Adrenal gland (tissue), 12 donors: Measurements from ENCODE around the gene CNNM4. TPM values are rescaled to one million over a fixed set of nuclear protein-coding genes. Genes with fewer than 3 reads are reported as not detected.

Experiments
- DNase-seq, 7 donors: peaks; one replicate each; pipeline ENCODE4 v3.0.0-alpha.2; 2019 to 2020
- H3K27ac ChIP-seq, 5 donors: fragments of 200-600 bp; sonication (generic) in 4 of 5; 1 replicate in 3 of 5; 2 replicates in 2 of 5; pipeline versions ENCODE4 v1.5.1 to v1.8.0; 2016 to 2020; ENCODE audit warnings: mild to moderate bottlenecking in 1 of 5
- H3K27me3 ChIP-seq: fragments of 200-600 bp; 2 replicates; pipeline ENCODE4 v1.8.0; 2021
- H3K36me3 ChIP-seq, 2 donors: fragments of 200-600 bp; replicated peaks in 1 of 2; 1 replicate in 1 of 2; 2 replicates in 1 of 2; pipeline versions ENCODE4 v1.5.1 to v1.8.0; 2018 to 2022
- H3K4me1 ChIP-seq, 2 donors: fragments of 200-600 bp; replicated peaks in 1 of 2; 1 replicate in 1 of 2; 2 replicates in 1 of 2; pipeline versions ENCODE4 v1.5.1 to v1.8.0; 2018 to 2021
- H3K4me3 ChIP-seq, 4 donors: fragments of 200-600 bp; sonication (generic) in 3 of 4; one replicate each; pipeline ENCODE4 v1.5.1; 2016 to 2018
- H3K9me3 ChIP-seq, 3 donors: fragments of 200-600 bp; sonication (generic) in 1 of 3; replicated peaks in 1 of 3; 1 replicate in 2 of 3; 2 replicates in 1 of 3; pipeline versions ENCODE4 v1.5.1 to v1.8.0; 2016 to 2021
- CTCF ChIP-seq, 6 experiments: fragments of 450-650 bp in 4 of 6; fragments of 200-600 bp in 2 of 6; sonication (generic) in 1 of 6; IDR thresholded peaks; 1 replicate in 5 of 6; 2 replicates in 1 of 6; pipeline versions ENCODE4 v1.5.1 to v1.8.0; 2016 to 2021; ENCODE audit warnings: antibody characterized with exemption in 6 of 6, mild to moderate bottlenecking in 2 of 6, moderate library complexity in 1 of 6
- POLR2A ChIP-seq, 2 donors: fragments of 450-650 bp; IDR thresholded peaks; one replicate each; pipeline ENCODE4 v1.6.1; 2017; ENCODE audit warnings: antibody characterized with exemption in 2 of 2, mild to moderate bottlenecking in 2 of 2, moderate library complexity in 1 of 2
- WGBS, 4 donors: extraction: QIAGEN DNeasy Blood & Tissue Kit in 2 of 4; methylation state at CpG; one replicate each; pipeline versions ENCODE4 v1.1.5 to v1.1.7; 2013 to 2017; 5-methylcytosine and 5-hydroxymethylcytosine counted together
- intact Hi-C, 2 donors: fragments of 100-400 bp; cut with DNase I; formaldehyde crosslinking; loops; one replicate each; pipeline versions ENCODE4 v1.14.1 to v1.15.0; 2022 to 2023
- polyA plus RNA-seq, 3 donors: library from polyadenylated mRNA; stranded (reverse); fragments of 200-250 nt in 2 of 3; fragments of 350-450 nt in 1 of 3; fragmentation: Illumina TruSeq in 1 of 3; extraction: RNeasy Lipid Tissue Mini Kit (QIAGEN cat#74804) in 1 of 3; gene quantifications; one replicate each; pipeline ENCODE4 v1.2.3, GENCODE V29; 2013 to 2014
- total RNA-seq, 9 donors: library from RNA; depleted of rRNA in 4 of 9; stranded (reverse); fragments of >200 nt in 4 of 9; fragments of 120-200 nt in 1 of 9; fragmentation: NEBNext Ultra II Directional in 1 of 9; extraction: Animal tissue kit (Norgen Biotek cat#: 25700) in 1 of 9; gene quantifications; one replicate each; pipeline versions ENCODE4 v1.1.0 to v1.2.4, GENCODE V29; 2013 to 2023
- donor health status: healthy with polysubstance abuse.
- donor health status: Bipolar disorder and iron deficiency.
- donor health status: DM: yes; HTN: yes; CAD: no.
- donor health status: DM: no; HTN: no; CAD: no.
- donor health status: DM: no; HTN: no; CAD: no.
- donor health status: DM: yes; HTN: yes; CAD: no.

CNNM4 gene
- total and polyA plus RNA-seq, 12 donors = 2.2 to 7.7 (median 4.4) TPM

- intact Hi-C loops = no loop called here
- H3K36me3 ChIP-seq = peaks cover 0 to 12% of the 10 kb centered on the region in 2 donors
- no peaks in the 10 kb centered on the region for H3K27me3 ChIP-seq
- no peak for DNase-seq
- 93 to 97% (median 94%) methylated on average over 10 to 23 of the region's 23 CpGs for WGBS, 4 donors
- H3K9me3 ChIP-seq = no peaks in the 10 kb centered on the region
- H3K4me1 ChIP-seq = peaks cover 0 to 13% of the 10 kb centered on the region in 2 donors
- H3K4me3 ChIP-seq = no peak overlapping the region
- no peak for TF ChIP-seq POLR2A (IDR thresholded peaks at IDR 0.05)
- TF ChIP-seq CTCF (IDR thresholded peaks at IDR 0.05) = no peak
- H3K27ac ChIP-seq = no peak overlapping the region
Measured at GRCh38 chr2:96797066-96797625, 36.4 kb downstream of the CNNM4 start.

GRCh38 chr2:96798733-96799622 is 38.3 kb downstream of the CNNM4 start:
- DNase-seq = no peak
- Histone ChIP-seq H3K27me3 (no peaks in the 10 kb centered on the region), H3K4me3 (no peak overlapping the region), H3K9me3 (no peaks in the 10 kb centered on the region), H3K4me1 (peaks cover 0 to 8% of the 10 kb centered on the region in 2 donors), H3K36me3 (peaks cover 0 to 12% of the 10 kb centered on the region in 2 donors), H3K27ac (no peak overlapping the region)
- WGBS, 4 donors = 93 to 98% (median 94%) methylated on average over 15 to 23 of the region's 23 CpGs
- intact Hi-C loops = no loop called here
- no peak for TF ChIP-seq POLR2A (IDR thresholded peaks at IDR 0.05)
- no peak for TF ChIP-seq CTCF (IDR thresholded peaks at IDR 0.05)

- peaks cover 0 to 12% of the 10 kb centered on the region in 2 donors for H3K36me3 ChIP-seq
- 89 to 100% (median 92%) methylated on average over 8 of the region's 8 CpGs for WGBS, 4 donors
- no peak for DNase-seq
- no peak overlapping the region for H3K4me3 ChIP-seq
- no peaks in the 10 kb centered on the region for H3K27me3 ChIP-seq
- H3K4me1 ChIP-seq = peaks cover 0 to 8% of the 10 kb centered on the region in 2 donors
- intact Hi-C loops = no loop called here
- H3K27ac ChIP-seq = no peak overlapping the region
- H3K9me3 ChIP-seq = no peaks in the 10 kb centered on the region
- no peak for TF ChIP-seq POLR2A (IDR thresholded peaks at IDR 0.05)
- TF ChIP-seq CTCF (IDR thresholded peaks at IDR 0.05) = no peak
Measured at GRCh38 chr2:96799623-96799935, 38.9 kb downstream of the CNNM4 start.

DNA sequence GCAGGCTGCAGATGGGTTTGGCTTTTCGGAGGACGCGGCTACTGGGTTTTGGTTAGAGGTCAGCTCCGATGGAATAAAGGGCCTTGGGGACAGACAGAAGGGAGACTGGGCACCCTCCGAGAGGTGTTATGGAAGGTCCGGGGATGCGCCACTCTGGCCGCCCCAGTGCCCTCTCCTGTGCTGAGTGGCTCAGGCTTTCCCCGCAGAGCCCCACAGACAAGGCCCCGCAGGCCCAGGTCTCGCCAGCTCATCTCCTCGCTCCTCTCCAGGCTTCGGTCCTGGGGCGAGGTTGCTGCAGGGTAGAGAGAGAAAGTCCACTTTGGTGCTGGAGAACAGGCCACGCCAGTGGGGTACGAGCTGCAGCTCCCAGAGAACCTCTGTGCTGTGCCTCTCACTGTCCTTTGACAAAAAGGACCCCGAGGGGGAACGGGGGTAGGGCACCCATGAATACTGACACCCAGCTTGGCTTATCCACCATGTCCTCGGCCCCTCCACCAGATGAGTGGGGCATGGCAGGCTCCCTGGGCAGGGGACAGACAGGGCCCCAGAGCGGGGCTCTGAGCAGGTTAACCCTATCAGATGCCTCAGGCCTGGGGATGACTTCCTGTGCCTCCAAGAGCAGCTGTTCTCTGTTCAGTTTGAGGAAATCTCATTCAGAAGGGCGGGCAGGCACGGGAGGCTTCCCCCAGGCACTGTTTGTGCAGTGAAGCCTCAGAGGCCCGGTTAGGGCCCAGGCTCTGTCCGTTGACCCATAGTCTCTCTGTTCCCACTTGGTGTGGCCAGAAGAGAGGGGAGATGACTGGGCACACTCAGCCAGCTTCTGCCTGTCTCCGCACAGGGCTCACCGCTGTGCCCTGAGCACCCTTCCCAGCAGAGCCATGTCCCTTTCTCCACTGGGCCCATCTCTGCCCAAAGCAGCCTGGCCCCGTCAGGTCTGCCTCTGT is 39.6 kb downstream of the CNNM4 start:
- Histone ChIP-seq H3K4me3 (no peak overlapping the region), H3K4me1 (peaks cover 0 to 8% of the 10 kb centered on the region in 2 donors), H3K27me3 (no peaks in the 10 kb centered on the region), H3K9me3 (no peaks in the 10 kb centered on the region), H3K27ac (no peak overlapping the region), H3K36me3 (peaks cover 0 to 12% of the 10 kb centered on the region in 2 donors)
- DNase-seq = no peak
- intact Hi-C loops = no loop called here
- WGBS, 4 donors = 75 to 92% (median 86%) methylated on average over 12 to 27 of the region's 27 CpGs
- no peak for TF ChIP-seq POLR2A (IDR thresholded peaks at IDR 0.05)
- no peak for TF ChIP-seq CTCF (IDR thresholded peaks at IDR 0.05)
